GM23338 (cell line): ENCODE measurements around the gene KLK10. TPM values are rescaled to one million over a fixed set of nuclear protein-coding genes. Genes with fewer than 3 reads are reported as not detected.
A peak's percentile ranks its signal among the peaks of the same experiment; 100 is the strongest.

Experiments
- ATAC-seq: fragments of 200-7000 bp; cut with Tn5 transposase; 3 replicates; pipeline ENCODE4 v1.9.1; 2020
- DNase-seq: peaks from one replicate; pipeline ENCODE4 v3.0.0-alpha.2; 2015; ENCODE audit warnings: low spot score
- H2AFZ ChIP-seq: fragments of 200-600 bp; sonication (generic); 2 replicates; pipeline ENCODE4 v1.8.0; 2016; ENCODE audit warnings: antibody characterized with exemption, mild to moderate bottlenecking, moderate library complexity
- H3F3A ChIP-seq: fragments of 200-600 bp; sonication (generic); replicated peaks from 2 replicates; pipeline ENCODE4 v1.8.0; 2017; ENCODE audit warnings: antibody characterized with exemption, mixed run types, low read depth
- H3K27ac ChIP-seq: fragments of 200-600 bp; sonication (generic); 2 replicates; pipeline ENCODE4 v1.6.1; 2016; ENCODE audit warnings: low read depth
- H3K27me3 ChIP-seq: fragments of 200-600 bp; sonication (generic); 2 replicates; pipeline ENCODE4 v1.8.0; 2016; ENCODE audit warnings: mild to moderate bottlenecking, mixed run types, moderate library complexity; ENCODE audit not compliant: insufficient read depth
- H3K36me3 ChIP-seq: fragments of 200-600 bp; sonication (generic); 2 replicates; pipeline ENCODE4 v1.8.0; 2016; ENCODE audit warnings: mild to moderate bottlenecking; ENCODE audit not compliant: insufficient read depth
- H3K4me1 ChIP-seq: fragments of 200-600 bp; sonication (generic); 2 replicates; pipeline ENCODE4 v1.8.0; 2016; ENCODE audit warnings: mild to moderate bottlenecking, moderate library complexity; ENCODE audit not compliant: insufficient read depth
- H3K4me2 ChIP-seq: fragments of 200-600 bp; sonication (generic); 2 replicates; pipeline ENCODE4 v1.7.1; 2017; ENCODE audit warnings: mixed run types
- H3K4me3 ChIP-seq: fragments of 200-600 bp; sonication (generic); 2 replicates; pipeline ENCODE4 v1.6.1; 2016; ENCODE audit warnings: mixed run types
- H3K79me2 ChIP-seq: fragments of 200-600 bp; sonication (generic); replicated peaks from 2 replicates; pipeline ENCODE4 v1.8.0; 2017; ENCODE audit warnings: mild to moderate bottlenecking; ENCODE audit not compliant: insufficient read depth
- H3K9me2 ChIP-seq: fragments of 200-600 bp; sonication (generic); 2 replicates; pipeline ENCODE4 v1.8.0; 2017; ENCODE audit not compliant: insufficient read depth
- H4K20me1 ChIP-seq: fragments of 200-600 bp; sonication (generic); replicated peaks from 2 replicates; pipeline ENCODE4 v1.8.0; 2017; ENCODE audit warnings: mild to moderate bottlenecking; ENCODE audit not compliant: insufficient read depth
- H3K27ac Mint-ChIP-seq: 2 replicates; pipeline ENCODE4 v1.8.0; 2020; ENCODE audit warnings: inconsistent platforms, mild to moderate bottlenecking, moderate library complexity, mixed read lengths
- H3K27me3 Mint-ChIP-seq: 3 replicates; pipeline ENCODE4 v1.8.0; 2022; ENCODE audit warnings: low read depth, mild to moderate bottlenecking, moderate library complexity, mixed read lengths, inconsistent platforms; ENCODE audit not compliant: insufficient read depth, poor library complexity
- H3K36me3 Mint-ChIP-seq: 3 replicates; pipeline ENCODE4 v1.8.0; 2021; ENCODE audit warnings: low read depth, mild to moderate bottlenecking, inconsistent platforms, moderate library complexity, mixed read lengths
- H3K4me1 Mint-ChIP-seq: 3 replicates; pipeline ENCODE4 v1.8.0; 2020; ENCODE audit warnings: mild to moderate bottlenecking, inconsistent platforms, mixed read lengths
- H3K4me3 Mint-ChIP-seq: 3 replicates; pipeline ENCODE4 v1.8.0; 2021; ENCODE audit warnings: moderate library complexity, mild to moderate bottlenecking, inconsistent platforms, mixed read lengths
- H3K9me3 Mint-ChIP-seq: 3 replicates; pipeline ENCODE4 v1.8.0; 2020; ENCODE audit warnings: moderate library complexity, mild to moderate bottlenecking, inconsistent platforms, mixed read lengths
- CREB1 ChIP-seq: fragments of 250-450 bp; sonication (Bioruptor Pico); IDR thresholded peaks from 2 replicates; pipeline ENCODE4 v1.5.0; 2020; ENCODE audit warnings: low read depth, mild to moderate bottlenecking, moderate library complexity
- CTCF ChIP-seq, 2 experiments: fragments of 200-600 bp in 1 of 2; sonication (generic) in 1 of 2; conservative IDR thresholded peaks; 2 replicates each; pipeline versions ENCODE4 v1.5.1 to v1.6.1; 2016 to 2017; ENCODE audit warnings: antibody characterized with exemption in 2 of 2, low read depth in 2 of 2, mild to moderate bottlenecking in 2 of 2, moderate library complexity in 1 of 2
- ETS1 ChIP-seq: IDR thresholded peaks from 2 replicates; pipeline ENCODE4 v1.6.1; 2016; ENCODE audit warnings: antibody characterized with exemption
- NANOG ChIP-seq: IDR thresholded peaks from 2 replicates; pipeline ENCODE4 v1.6.1; 2016; ENCODE audit warnings: antibody characterized with exemption, borderline replicate concordance
- POLR2AphosphoS5 ChIP-seq: IDR thresholded peaks from 2 replicates; pipeline ENCODE4 v1.6.1; 2016; ENCODE audit warnings: antibody characterized with exemption, low read depth
- ZNF462 ChIP-seq: fragments of 250-450 bp; sonication (Bioruptor Pico); IDR thresholded peaks from 2 replicates; pipeline ENCODE4 v1.5.0; 2020; ENCODE audit warnings: mild to moderate bottlenecking, moderate library complexity
- polyA plus RNA-seq: library from polyadenylated mRNA; unstranded; fragments of >200 nt; fragmentation: Nextera tagmentation; extraction: Ambion mirVana; gene quantifications from 2 replicates; pipeline ENCODE4 v1.2.1, GENCODE V29; 2016
- total RNA-seq: library from RNA; depleted of rRNA; stranded (reverse); fragments of >200 nt; shearing (Covaris generic); gene quantifications from 2 replicates; pipeline ENCODE4 v1.2.3, GENCODE V29; 2014

Gene KLK10
- total and polyA plus RNA-seq, 2 experiments from 2014 or later = 6.1 to 6.6 TPM

- Histone ChIP-seq H3K79me2 (no peaks in the 10 kb centered on the region), H3K27me3 (no peaks in the 10 kb centered on the region), H3K4me2 (peak overlapping the region; percentile 38), H3K36me3 (no peaks in the 10 kb centered on the region), H3K27ac (no peak overlapping the region), H3K4me3 (no peak overlapping the region), H3K9me2 (0 out of 2 replicates have a peak, but pooled peaks cover under 1% of the 10 kb centered on the region), H2AFZ (peak overlapping the region; percentile 95), H4K20me1 (no peaks in the 10 kb centered on the region), H3K4me1 (no peaks in the 10 kb centered on the region; the same call in 1 of the 2 replicates), H3F3A (no peaks in the 10 kb centered on the region)
- Mint-ChIP-seq H3K4me1 (peaks cover 17% of the 10 kb centered on the region), H3K27me3 (peaks cover 8% of the 10 kb centered on the region), H3K4me3 (no peak overlapping the region), H3K27ac (no peak overlapping the region), H3K9me3 (peaks cover 9% of the 10 kb centered on the region), H3K36me3 (no peaks in the 10 kb centered on the region)
- DNase-seq (peak; percentile 51), ATAC-seq (peak; percentile 60)
- TF ChIP-seq CREB1 (no peak), CTCF (conservative IDR thresholded peaks at IDR 0.05; ENCODE audit: low read depth in 2 of 2) (peak in 1 of 2 experiments; percentile 47; a peak in 2 of 4 replicates), NANOG (no peak)
Observed at GRCh38 chr19:50967929-50968715, 51.4 kb downstream of the KLK10 start.

GRCh38 chr19:50964266-50964665 is 55.2 kb downstream of the KLK10 start:
- Mint-ChIP-seq H3K27ac (no peak overlapping the region), H3K4me3 (no peak overlapping the region), H3K27me3 (peaks cover 11% of the 10 kb centered on the region), H3K36me3 (peaks cover 7% of the 10 kb centered on the region; the same call in 2 of the 3 replicates), H3K9me3 (peaks cover 35% of the 10 kb centered on the region), H3K4me1 (peaks cover 6% of the 10 kb centered on the region)
- no peaks in the 10 kb centered on the region; the same call in 1 of the 2 replicates for H3K4me1 ChIP-seq
- H3K9me2 ChIP-seq = peaks cover 6% of the 10 kb centered on the region; the same call in 1 of the 2 replicates
- no peak for TF ChIP-seq ETS1
- TF ChIP-seq ZNF462 = no peak
- no peak for TF ChIP-seq NANOG
- no peak for TF ChIP-seq POLR2AphosphoS5
- no peak overlapping the region for H3K4me3 ChIP-seq
- no peak overlapping the region for H2AFZ ChIP-seq
- H3K36me3 ChIP-seq = no peaks in the 10 kb centered on the region
- DNase-seq (no peak), ATAC-seq (no peak)
- H3K27me3 ChIP-seq = no peaks in the 10 kb centered on the region
- no peak overlapping the region for H3K4me2 ChIP-seq
- no peaks in the 10 kb centered on the region for H3K79me2 ChIP-seq
- H3K27ac ChIP-seq = no peak overlapping the region
- no peaks in the 10 kb centered on the region for H3F3A ChIP-seq
- H4K20me1 ChIP-seq = no peaks in the 10 kb centered on the region
